HG02852 (cell line): ENCODE results near the gene SEMA6C.
"Not testable (repeated sequence)": the region's sequence is repeated elsewhere in the genome, so short reads cannot be mapped to it uniquely, and the experiment has no call there.

Experiments used
- ATAC-seq: cut with Tn5 transposase; IDR thresholded peaks from one replicate; pipeline ENCODE4 v1.9.1; 2021; ENCODE audit warnings: mild to moderate bottlenecking, moderate library complexity; ENCODE audit not compliant: unreplicated experiment

The SEMA6C gene

DNA sequence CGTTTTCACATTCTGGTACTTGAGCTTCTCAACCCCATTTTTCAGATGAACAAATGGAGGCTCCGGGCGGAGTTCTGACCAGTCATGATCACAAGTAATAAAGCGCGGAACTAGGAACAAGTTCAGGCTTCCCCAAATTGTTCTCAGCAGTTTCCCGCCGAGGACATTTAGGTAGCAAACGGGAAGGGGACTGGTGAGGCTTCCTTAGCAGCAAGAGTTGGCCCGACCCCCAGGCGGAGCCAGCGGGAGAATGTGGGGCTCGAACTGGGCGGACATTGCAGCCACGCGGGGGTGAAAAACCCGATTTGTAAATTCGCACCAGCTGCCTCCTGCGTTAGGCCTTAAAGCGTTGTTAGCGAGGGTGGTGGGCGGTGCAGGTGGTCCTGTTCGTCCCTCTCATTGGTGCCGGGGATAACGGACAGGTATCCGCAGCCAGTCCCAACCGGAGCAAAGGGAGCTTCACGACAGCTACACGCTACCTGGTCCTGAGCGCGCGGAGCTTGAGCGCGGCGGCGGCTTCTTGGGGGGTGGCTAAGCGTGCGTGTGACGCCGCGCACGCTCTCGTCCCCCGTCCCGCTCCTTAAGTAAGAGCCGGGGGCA lies 15.3 kb downstream of the SEMA6C start:
- ATAC-seq, result peak; percentile 89

DNA sequence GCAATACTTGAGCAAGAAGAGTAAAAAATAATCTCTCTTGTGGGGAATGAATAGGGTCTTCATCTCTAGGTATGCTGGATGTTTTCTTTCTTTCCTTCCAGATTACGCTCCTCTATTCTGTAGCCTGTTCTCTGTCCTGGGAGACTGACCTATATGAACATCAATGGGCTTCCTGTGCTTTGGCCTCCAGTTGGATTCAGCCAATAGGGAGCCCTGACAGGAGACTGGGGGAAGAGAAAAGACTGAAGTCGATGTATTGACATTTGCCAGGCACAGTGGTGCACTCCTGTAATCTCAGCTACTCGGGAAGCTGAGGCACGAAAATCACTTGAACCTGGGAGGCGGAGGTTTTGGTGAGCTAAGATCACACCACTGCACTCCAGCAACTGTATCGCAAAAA lies 17.6 kb downstream of the SEMA6C start:
- ATAC-seq, result no peak

DNA sequence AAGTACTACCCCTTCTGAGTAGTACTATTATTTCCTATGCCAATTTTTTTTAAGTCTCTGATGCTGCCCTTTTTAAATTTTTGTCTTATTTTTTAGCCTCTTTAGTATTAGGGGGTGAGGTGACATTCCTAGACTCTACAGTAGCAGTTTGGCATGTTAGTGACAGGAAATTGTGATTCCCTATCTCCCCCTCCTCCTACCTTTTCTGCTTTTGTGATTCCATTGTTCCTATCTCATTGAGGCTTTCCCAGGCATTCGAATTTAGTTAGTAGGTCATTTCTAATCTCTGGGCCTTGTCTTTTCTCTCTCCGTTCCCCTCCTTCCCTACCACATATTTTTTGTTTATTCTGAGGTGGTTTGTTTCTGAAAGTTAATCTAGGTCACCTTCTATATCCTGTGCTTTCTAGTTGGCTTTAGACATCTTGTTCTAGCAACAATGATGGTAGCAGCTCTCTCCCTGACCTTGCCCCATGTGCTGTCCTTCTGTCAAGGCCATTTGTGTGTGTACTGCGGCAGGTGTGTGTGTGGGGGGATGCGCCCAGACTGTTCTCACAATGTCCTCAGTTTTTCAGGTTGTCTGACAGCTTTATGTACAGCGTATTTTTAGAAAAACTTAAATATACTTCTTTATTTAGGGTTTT lies 21.5 kb downstream of the SEMA6C start:
- no peak for ATAC-seq

DNA sequence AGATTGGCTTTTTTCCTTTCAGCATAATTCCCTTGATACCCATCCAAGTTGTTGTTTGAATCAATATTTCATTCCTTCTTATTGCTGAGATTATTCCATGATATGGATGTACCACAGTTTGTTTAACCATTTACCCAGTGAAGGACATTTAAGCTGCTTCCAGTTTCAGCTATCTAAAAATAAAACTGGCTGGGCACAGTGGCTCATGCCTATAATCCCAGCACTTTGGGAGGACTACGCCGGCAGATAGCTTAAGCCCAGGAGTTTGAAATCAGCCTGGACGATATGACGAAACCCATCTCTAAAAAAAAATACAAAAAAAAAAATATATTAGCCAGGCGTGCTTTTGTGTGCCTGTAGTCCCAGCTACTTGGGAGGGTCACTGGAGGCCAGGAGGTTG lies 32.6 kb downstream of the SEMA6C start:
- ATAC-seq, result no peak

DNA sequence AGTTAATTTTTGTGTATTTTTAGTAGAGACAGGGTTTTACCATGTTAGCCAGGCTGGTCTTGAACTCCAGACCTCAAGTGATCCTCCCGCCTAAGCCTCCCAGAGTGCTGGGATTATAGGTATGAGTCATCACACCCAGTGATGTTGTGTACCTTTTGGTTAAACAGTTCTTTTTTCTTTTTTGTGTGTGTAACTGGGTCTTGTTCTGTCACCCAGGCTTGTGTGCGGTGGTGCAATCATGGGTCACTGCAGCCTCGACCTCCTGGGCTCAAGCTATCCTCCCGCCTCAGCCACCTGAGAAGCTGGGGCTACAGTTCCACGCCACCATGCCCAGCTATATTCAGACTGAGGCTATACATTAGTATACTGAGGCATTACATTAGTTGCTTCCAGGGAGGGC lies 38.1 kb downstream of the SEMA6C start:
- no peak for ATAC-seq

DNA sequence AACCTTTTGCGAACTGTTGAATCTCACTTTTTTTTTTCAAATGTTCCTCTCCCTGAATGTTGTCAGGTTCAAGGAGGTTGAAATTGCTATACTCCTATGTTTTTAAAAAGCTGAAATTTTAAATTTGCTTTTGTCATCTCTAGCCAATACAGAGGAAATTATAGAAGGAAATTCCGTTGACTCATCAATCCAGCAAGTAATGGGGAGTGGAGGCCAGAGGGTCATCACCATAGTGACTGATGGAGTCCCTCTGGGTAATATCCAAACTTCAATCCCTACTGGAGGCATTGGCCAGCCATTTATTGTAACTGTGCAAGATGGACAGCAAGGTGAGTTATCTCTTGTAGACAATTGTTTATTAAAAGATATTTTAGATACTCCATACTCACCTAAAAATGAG lies 39.5 kb downstream of the SEMA6C start:
- no peak for ATAC-seq

DNA sequence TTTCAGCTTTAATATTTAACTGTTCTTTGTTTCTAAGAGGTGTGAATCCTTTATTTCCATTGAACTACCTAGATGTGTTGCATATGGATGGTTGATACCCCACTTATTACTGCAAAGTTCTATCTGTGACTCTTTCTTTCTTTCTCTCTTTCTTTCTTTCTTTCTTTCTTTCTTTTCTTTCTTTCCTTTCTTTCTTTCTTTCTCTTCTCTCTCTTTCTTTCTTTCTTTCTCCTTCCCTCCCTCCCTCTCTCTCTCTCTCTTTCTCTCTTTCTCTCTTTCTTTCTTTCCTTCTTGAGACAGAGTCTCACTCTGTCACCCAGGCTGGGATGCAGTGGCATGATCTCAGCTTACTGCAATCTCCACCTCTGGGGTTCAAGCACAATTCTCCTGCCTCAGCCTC lies 41.8 kb downstream of the SEMA6C start:
- no peak for ATAC-seq

DNA sequence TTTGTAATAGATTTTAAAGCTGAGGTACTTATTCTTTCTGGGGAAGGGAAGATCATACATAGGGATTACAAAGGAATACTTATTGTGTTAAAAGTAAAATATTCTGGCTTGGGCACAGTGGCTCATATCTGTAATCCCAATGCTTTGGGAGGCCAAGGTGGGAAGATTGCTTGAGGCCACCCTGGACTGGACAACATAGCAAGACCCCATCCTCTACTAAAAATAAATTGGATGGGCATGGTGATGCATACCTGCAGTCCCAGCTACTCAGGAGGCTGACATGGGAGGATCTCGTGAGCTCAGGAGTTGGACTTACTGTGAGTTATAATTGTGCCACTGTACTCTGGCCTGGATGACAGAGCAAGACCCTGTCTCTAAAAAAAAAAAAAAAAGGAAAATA lies 48.3 kb downstream of the SEMA6C start:
- ATAC-seq, result no peak

DNA sequence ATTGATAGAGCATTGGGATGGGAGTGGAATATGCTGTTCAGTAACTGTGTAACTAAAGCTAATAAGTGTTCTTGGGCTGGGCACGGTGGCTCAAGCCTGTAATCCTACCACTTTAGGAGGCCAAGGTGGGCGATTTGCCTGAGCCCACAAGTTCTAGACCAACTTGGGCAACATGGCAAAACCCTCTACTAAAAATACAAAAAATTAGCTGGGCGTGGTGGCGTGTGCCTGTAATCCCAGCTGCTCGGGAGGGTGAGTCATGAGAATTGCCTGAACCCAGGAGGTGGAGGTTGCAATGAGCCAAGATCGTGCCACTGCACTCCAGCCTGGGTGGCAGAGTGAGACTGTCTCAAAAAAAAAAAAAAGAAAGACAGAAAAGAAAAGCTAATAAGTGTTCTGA lies 49.0 kb downstream of the SEMA6C start:
- not testable (repeated sequence) for ATAC-seq

DNA sequence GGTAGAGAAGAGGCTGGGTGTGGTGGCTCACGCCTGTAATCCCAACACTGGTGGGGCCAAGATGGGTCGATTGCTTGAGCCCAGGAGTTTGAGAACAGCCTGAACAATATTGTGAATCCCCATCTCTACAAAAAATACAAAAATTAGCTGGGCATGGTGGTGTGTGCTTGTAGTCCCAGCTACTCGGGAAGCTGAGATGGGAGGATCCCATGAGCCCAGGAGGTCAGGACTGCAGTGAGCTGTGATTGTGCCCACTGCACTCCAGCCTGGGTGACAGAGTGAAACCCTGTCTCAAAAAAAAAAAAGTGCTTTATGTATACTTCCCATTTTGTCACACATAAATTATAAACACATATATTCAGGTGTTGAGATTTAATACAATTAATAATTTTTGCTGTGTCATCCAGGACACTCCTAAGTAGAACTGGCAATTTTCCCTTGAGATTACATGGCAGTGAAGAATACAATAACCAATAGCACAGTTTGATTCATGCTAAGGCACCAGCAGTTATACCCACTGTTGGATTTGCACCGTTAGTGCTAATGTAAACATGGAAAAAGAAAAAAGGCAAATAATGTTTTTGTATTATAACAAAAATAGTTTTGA lies 60.4 kb downstream of the SEMA6C start:
- no peak for ATAC-seq
